Thyroid gland (tissue), 4 donors: ENCODE data around the gene CBX1. TPM values are rescaled to one million over a fixed set of nuclear protein-coding genes. Genes with fewer than 3 reads are reported as not detected.

Experiments used
- DNase-seq, 2 donors: peaks; one replicate each; pipeline ENCODE4 v3.0.0-alpha.2; 2019
- H3K27ac ChIP-seq, 3 donors: fragments of 200-600 bp; sonication (generic); 1 replicate in 2 of 3; 2 replicates in 1 of 3; pipeline ENCODE4 v1.5.1; 2016 to 2019; ENCODE audit warnings: mild to moderate bottlenecking in 1 of 3, moderate library complexity in 1 of 3
- H3K27me3 ChIP-seq: fragments of 200-600 bp; sonication (generic); one replicate; pipeline ENCODE4 v1.5.1; 2019
- H3K36me3 ChIP-seq, 2 donors: fragments of 200-600 bp; sonication (generic); one replicate each; pipeline ENCODE4 v1.5.1; 2016 to 2019
- H3K4me1 ChIP-seq, 2 donors: fragments of 200-600 bp; sonication (generic); one replicate each; pipeline ENCODE4 v1.5.1; 2017 to 2019
- H3K4me3 ChIP-seq, 3 donors: fragments of 200-600 bp; sonication (generic); replicated peaks in 1 of 3; 1 replicate in 2 of 3; 2 replicates in 1 of 3; pipeline ENCODE4 v1.5.1; 2016; ENCODE audit warnings: mild to moderate bottlenecking in 1 of 3
- H3K9me3 ChIP-seq: fragments of 200-600 bp; sonication (generic); one replicate; pipeline ENCODE4 v1.5.1; 2017
- POLR2A ChIP-seq, 2 donors: fragments of 450-650 bp; IDR thresholded peaks; one replicate each; pipeline ENCODE4 v1.6.1; 2017; ENCODE audit warnings: antibody characterized with exemption in 2 of 2, mild to moderate bottlenecking in 2 of 2, moderate library complexity in 1 of 2
- WGBS, 2 donors: methylation state at CpG; one replicate each; pipeline ENCODE4 v1.1.5; 2017; 5-methylcytosine and 5-hydroxymethylcytosine counted together
- intact Hi-C: fragments of 100-400 bp; cut with DNase I; formaldehyde crosslinking; loops from one replicate; pipeline ENCODE4 v1.15.1; 2023
- total RNA-seq, 4 donors: library from RNA; depleted of rRNA; stranded (reverse); fragments of >200 nt; gene quantifications; one replicate each; pipeline ENCODE4 v1.2.3, GENCODE V29; 2016
- TF ChIP-seq, protein P1 (sequence below), 6 experiments: fragments of 200-600 bp in 3 of 6; fragments of 450-650 bp in 3 of 6; sonication (generic) in 3 of 6; IDR thresholded peaks; one replicate each; pipeline ENCODE4 v1.5.1; 2016 to 2019; ENCODE audit warnings: antibody characterized with exemption in 6 of 6, mild to moderate bottlenecking in 2 of 6, inconsistent platforms in 1 of 6, moderate library complexity in 1 of 6

CBX1 gene
- total RNA-seq, 4 donors from 2014 or later: 33.0 to 49.1 (median 38.2) TPM

DNA sequence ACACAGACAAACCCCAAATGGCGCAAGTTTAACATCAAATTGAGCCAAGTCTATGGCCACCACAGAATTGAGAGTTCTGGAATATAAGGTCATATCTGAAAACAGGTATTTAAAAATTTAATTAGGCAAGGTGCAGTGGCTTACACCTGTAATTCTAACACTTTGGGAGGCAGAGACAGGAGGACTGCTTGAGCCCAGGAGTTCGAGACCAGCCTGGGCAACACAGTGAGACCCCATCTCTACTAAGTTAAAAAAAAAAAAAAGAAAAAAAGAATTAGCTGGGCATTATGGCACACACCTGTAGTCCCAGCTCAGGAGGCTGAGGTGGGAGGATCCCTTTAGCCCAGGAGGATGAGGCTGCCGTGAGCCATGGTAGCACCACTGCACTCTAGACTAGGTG lies 34.0 kb downstream of the CBX1 start:
- Histone ChIP-seq H3K9me3 (no peaks in the 10 kb centered on the region), H3K36me3 (peaks cover 7 to 17% of the 10 kb centered on the region in 2 donors), H3K4me3 (no peak overlapping the region), H3K4me1 (peaks cover 18 to 25% of the 10 kb centered on the region in 2 donors), H3K27me3 (no peaks in the 10 kb centered on the region), H3K27ac (no peak overlapping the region)
- no peak for TF ChIP-seq POLR2A (IDR thresholded peaks at IDR 0.05)
- TF ChIP-seq, protein P1, sequence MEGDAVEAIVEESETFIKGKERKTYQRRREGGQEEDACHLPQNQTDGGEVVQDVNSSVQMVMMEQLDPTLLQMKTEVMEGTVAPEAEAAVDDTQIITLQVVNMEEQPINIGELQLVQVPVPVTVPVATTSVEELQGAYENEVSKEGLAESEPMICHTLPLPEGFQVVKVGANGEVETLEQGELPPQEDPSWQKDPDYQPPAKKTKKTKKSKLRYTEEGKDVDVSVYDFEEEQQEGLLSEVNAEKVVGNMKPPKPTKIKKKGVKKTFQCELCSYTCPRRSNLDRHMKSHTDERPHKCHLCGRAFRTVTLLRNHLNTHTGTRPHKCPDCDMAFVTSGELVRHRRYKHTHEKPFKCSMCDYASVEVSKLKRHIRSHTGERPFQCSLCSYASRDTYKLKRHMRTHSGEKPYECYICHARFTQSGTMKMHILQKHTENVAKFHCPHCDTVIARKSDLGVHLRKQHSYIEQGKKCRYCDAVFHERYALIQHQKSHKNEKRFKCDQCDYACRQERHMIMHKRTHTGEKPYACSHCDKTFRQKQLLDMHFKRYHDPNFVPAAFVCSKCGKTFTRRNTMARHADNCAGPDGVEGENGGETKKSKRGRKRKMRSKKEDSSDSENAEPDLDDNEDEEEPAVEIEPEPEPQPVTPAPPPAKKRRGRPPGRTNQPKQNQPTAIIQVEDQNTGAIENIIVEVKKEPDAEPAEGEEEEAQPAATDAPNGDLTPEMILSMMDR (IDR thresholded peaks at IDR 0.05): no peak
- DNase-seq: no peak
- 98% methylated on average over 3 of the region's 3 CpGs for WGBS, 2 donors
- intact Hi-C loops: no loop called here

DNA sequence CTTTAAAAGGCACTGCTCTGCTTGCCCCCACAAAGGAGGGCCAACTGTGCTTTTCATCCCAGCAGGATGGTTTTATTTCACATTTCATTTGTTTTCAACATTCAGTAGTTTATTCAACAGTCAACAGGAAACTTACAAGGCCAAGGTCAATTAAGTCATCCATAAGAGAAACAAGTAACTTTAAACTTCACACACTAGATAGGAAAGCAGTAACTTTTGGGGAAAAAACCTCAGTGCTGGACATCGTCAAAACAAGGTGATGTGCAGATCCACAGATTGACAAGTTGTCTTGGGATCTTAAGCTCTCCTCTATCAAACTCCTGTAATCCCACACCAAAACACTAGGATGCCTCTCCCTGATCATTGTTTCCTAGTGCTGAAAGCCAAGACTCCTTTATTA lies 34.6 kb downstream of the CBX1 start:
- peak overlapping the region in 1 of 3 donors; percentile 53 for H3K27ac ChIP-seq
- intact Hi-C loops: no loop called here

DNA sequence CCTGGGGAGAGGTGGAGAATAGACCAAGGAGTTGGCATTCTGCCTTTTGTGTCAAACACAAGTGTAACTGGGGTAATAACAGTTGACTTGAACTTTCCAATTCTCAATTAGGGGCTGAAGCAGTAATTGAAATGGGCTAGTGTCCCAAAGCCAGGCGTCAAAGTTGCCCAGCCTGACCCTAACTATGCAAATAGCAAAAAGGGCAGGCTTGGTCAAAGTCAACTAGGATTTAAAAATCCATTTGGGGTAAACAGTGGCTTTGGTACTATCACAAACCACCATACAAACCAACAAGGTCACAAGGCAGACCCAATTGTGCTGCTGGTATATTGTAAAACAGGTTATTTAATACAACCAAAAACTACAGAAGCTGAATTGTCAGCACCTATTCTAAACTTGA lies 35.1 kb downstream of the CBX1 start:
- no peaks in the 10 kb centered on the region for H3K9me3 ChIP-seq
- intact Hi-C loops: no loop called here
- peaks cover 11 to 25% of the 10 kb centered on the region in 2 donors for H3K36me3 ChIP-seq
- DNase-seq: no peak
- peaks cover 18 to 25% of the 10 kb centered on the region in 2 donors for H3K4me1 ChIP-seq
- no peak for TF ChIP-seq POLR2A (IDR thresholded peaks at IDR 0.05)
- TF ChIP-seq, protein P1 (IDR thresholded peaks at IDR 0.05): no peak
- H3K4me3 ChIP-seq: no peak overlapping the region
- no peaks in the 10 kb centered on the region for H3K27me3 ChIP-seq
- 47 to 80% methylated on average over 1 of the region's 1 CpG for WGBS, 2 donors
- peak overlapping the region in 1 of 3 donors; percentile 53 for H3K27ac ChIP-seq

More for the DNA sequence above, 34.6 kb downstream of the CBX1 start:
- DNase-seq: no peak
- WGBS, 2 donors: 75 to 76% methylated on average over 1 of the region's 1 CpG
- Histone ChIP-seq H3K27me3 (no peaks in the 10 kb centered on the region), H3K4me3 (no peak overlapping the region), H3K4me1 (peaks cover 18 to 25% of the 10 kb centered on the region in 2 donors), H3K9me3 (no peaks in the 10 kb centered on the region), H3K36me3 (peaks cover 13 to 22% of the 10 kb centered on the region in 2 donors)
- TF ChIP-seq, protein P1 (IDR thresholded peaks at IDR 0.05): no peak
- no peak for TF ChIP-seq POLR2A (IDR thresholded peaks at IDR 0.05)

DNA sequence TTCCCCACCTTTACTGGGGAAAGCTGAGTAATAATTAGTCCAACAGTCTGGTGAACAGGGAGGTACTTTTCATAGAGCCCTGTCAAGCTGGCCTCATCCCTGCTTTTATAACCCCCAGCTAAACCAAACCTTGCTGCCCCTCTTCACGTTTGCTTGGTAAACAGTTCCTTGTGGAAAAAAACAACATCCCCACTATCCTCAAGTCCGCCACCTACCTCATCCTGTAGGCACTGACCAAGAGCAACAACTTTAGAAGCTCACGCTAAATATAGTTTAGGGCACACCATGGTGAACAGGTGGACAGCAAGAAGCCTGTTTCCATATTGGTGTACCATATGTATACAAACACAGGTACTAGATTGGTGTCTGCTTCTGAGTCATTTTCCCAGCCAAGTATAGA lies 36.6 kb downstream of the CBX1 start:
- intact Hi-C loops: no loop called here
- no peak for DNase-seq
- H3K36me3 ChIP-seq: peaks cover 19 to 37% of the 10 kb centered on the region in 2 donors
- peak overlapping the region in 1 of 3 donors; percentile 23 for H3K27ac ChIP-seq
- TF ChIP-seq, protein P1 (IDR thresholded peaks at IDR 0.05): no peak
- TF ChIP-seq POLR2A (IDR thresholded peaks at IDR 0.05): no peak
- 83 to 94% methylated on average over 3 of the region's 3 CpGs for WGBS, 2 donors
- no peaks in the 10 kb centered on the region for H3K9me3 ChIP-seq
- peaks cover 15 to 25% of the 10 kb centered on the region in 2 donors for H3K4me1 ChIP-seq
- H3K27me3 ChIP-seq: no peaks in the 10 kb centered on the region
- H3K4me3 ChIP-seq: no peak overlapping the region

DNA sequence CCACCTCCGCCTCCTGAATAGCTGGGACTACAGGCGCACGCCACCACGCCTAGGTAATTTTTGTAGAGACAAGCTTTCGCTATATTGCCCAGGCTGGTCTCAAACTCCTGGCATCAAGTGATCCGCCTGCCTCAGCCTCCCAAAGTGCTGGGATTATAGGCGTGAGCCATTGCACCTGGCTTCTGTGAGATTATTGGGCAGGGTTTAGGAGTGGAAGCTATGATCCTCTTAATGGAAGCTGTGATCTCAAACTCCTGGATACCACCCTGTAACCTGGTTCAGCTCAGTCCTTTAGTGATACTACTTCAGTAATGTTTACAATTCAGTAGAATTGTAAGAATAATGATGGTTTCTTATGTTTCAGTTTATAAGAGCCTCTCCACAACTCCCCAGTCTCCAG lies 39.0 kb downstream of the CBX1 start:
- 93 to 96% methylated on average over 7 of the region's 7 CpGs for WGBS, 2 donors
- intact Hi-C loops: no loop called here
- Histone ChIP-seq H3K27me3 (no peaks in the 10 kb centered on the region), H3K4me3 (no peak overlapping the region), H3K4me1 (peaks cover 8 to 15% of the 10 kb centered on the region in 2 donors), H3K36me3 (peaks cover 42 to 61% of the 10 kb centered on the region in 2 donors), H3K27ac (no peak overlapping the region), H3K9me3 (no peaks in the 10 kb centered on the region)
- DNase-seq: no peak
- TF ChIP-seq, protein P1 (IDR thresholded peaks at IDR 0.05): no peak
- no peak for TF ChIP-seq POLR2A (IDR thresholded peaks at IDR 0.05)
